Urinary bladder (tissue), 4 donors: ENCODE results near the gene TREX2. TPM values are rescaled to one million over a fixed set of nuclear protein-coding genes. Genes with fewer than 3 reads are reported as not detected.

Experiments
- DNase-seq: peaks from one replicate; pipeline ENCODE4 v3.0.0-alpha.2; 2015; ENCODE audit errors: extremely low spot score
- H3K27ac ChIP-seq: one replicate; pipeline ENCODE4 v1.5.1; 2013; ENCODE audit warnings: low read depth, mild to moderate bottlenecking, moderate library complexity
- H3K36me3 ChIP-seq: one replicate; pipeline ENCODE4 v1.6.1; 2013; ENCODE audit warnings: mild to moderate bottlenecking, moderate library complexity; ENCODE audit not compliant: insufficient read depth
- H3K4me1 ChIP-seq: one replicate; pipeline ENCODE4 v1.6.1; 2013; ENCODE audit warnings: mild to moderate bottlenecking, moderate library complexity; ENCODE audit not compliant: insufficient read depth
- H3K4me3 ChIP-seq: one replicate; pipeline ENCODE4 v1.5.1; 2013; ENCODE audit warnings: low read depth, low read length
- WGBS: extraction: QIAGEN DNeasy Blood & Tissue Kit; methylation state at CpG from one replicate; pipeline ENCODE4 v1.1.7; 2013; 5-methylcytosine and 5-hydroxymethylcytosine counted together
- polyA plus RNA-seq: library from polyadenylated mRNA; stranded (reverse); fragments of 200-250 nt; gene quantifications from one replicate; pipeline ENCODE4 v1.2.3, GENCODE V29; 2013
- total RNA-seq: library from RNA; depleted of rRNA; stranded (reverse); fragments of >200 nt; gene quantifications from one replicate; pipeline ENCODE4 v1.2.3, GENCODE V29; 2014
- donor health status: healthy with polysubstance abuse.
- donor health status: healthy.

TREX2 gene
- total and polyA plus RNA-seq, 2 donors = 0.21 to 0.49 TPM

- Histone ChIP-seq H3K4me1 (no peaks in the 10 kb centered on the region), H3K4me3 (no peak overlapping the region), H3K27ac (no peak overlapping the region), H3K36me3 (peaks cover 2% of the 10 kb centered on the region)
- 91% methylated on average over 18 of the region's 18 CpGs for WGBS
- no peak for DNase-seq
Measured at GRCh38 chrX:153457136-153457825, 11.4 kb upstream of the TREX2 start.

- no peak overlapping the region for H3K4me3 ChIP-seq
- H3K27ac ChIP-seq = no peak overlapping the region
- peaks cover 2% of the 10 kb centered on the region for H3K36me3 ChIP-seq
- H3K4me1 ChIP-seq = no peaks in the 10 kb centered on the region
- DNase-seq = no peak
- 96% methylated on average over 9 of the region's 9 CpGs for WGBS
Measured at GRCh38 chrX:153456704-153457103, 10.8 kb upstream of the TREX2 start.

- 92% methylated on average over 12 of the region's 12 CpGs for WGBS
- no peak overlapping the region for H3K4me3 ChIP-seq
- H3K36me3 ChIP-seq = peaks cover 2% of the 10 kb centered on the region
- no peak overlapping the region for H3K27ac ChIP-seq
- no peaks in the 10 kb centered on the region for H3K4me1 ChIP-seq
- DNase-seq = no peak
Measured at GRCh38 chrX:153456161-153456560, 10.3 kb upstream of the TREX2 start.

- Histone ChIP-seq H3K36me3 (peaks cover 2% of the 10 kb centered on the region), H3K27ac (no peak overlapping the region), H3K4me3 (no peak overlapping the region), H3K4me1 (no peaks in the 10 kb centered on the region)
- no peak for DNase-seq
- 87% methylated on average over 16 of the region's 16 CpGs for WGBS
Measured at GRCh38 chrX:153455571-153455970, 9.7 kb upstream of the TREX2 start.

GRCh38 chrX:153454901-153455550, 9.2 kb upstream of the TREX2 start:
- H3K4me1 ChIP-seq = no peaks in the 10 kb centered on the region
- peaks cover 2% of the 10 kb centered on the region for H3K36me3 ChIP-seq
- H3K27ac ChIP-seq = no peak overlapping the region
- H3K4me3 ChIP-seq = no peak overlapping the region
- 92% methylated on average over 16 of the region's 16 CpGs for WGBS
- no peak for DNase-seq

- Histone ChIP-seq H3K36me3 (peaks cover 4% of the 10 kb centered on the region), H3K4me1 (no peaks in the 10 kb centered on the region), H3K4me3 (no peak overlapping the region), H3K27ac (no peak overlapping the region)
- 94% methylated on average over 8 of the region's 8 CpGs for WGBS
- DNase-seq = no peak
Measured at GRCh38 chrX:153450949-153451277, 5.1 kb upstream of the TREX2 start.

GRCh38 chrX:153450114-153450948, 4.5 kb upstream of the TREX2 start:
- H3K36me3 ChIP-seq = peaks cover 4% of the 10 kb centered on the region

GRCh38 chrX:153449368-153450113, 3.7 kb upstream of the TREX2 start:
- WGBS = 89% methylated on average over 15 of the region's 15 CpGs
- Histone ChIP-seq H3K4me3 (no peak overlapping the region), H3K4me1 (no peaks in the 10 kb centered on the region), H3K27ac (no peak overlapping the region), H3K36me3 (peaks cover 4% of the 10 kb centered on the region)
- no peak for DNase-seq

More at GRCh38 chrX:153450114-153450948, 4.5 kb upstream of the TREX2 start:
- no peak overlapping the region for H3K27ac ChIP-seq
- 94% methylated on average over 26 of the region's 26 CpGs for WGBS
- DNase-seq = no peak
- H3K4me1 ChIP-seq = no peaks in the 10 kb centered on the region
- no peak overlapping the region for H3K4me3 ChIP-seq

- no peak for DNase-seq
- no peak overlapping the region for H3K27ac ChIP-seq
- H3K36me3 ChIP-seq = peaks cover 3% of the 10 kb centered on the region
- WGBS = 94% methylated on average over 21 of the region's 21 CpGs
- H3K4me3 ChIP-seq = no peak overlapping the region
- no peaks in the 10 kb centered on the region for H3K4me1 ChIP-seq
Measured at GRCh38 chrX:153448556-153449367, 2.9 kb upstream of the TREX2 start.

- 88% methylated on average over 8 of the region's 8 CpGs for WGBS
- Histone ChIP-seq H3K4me3 (no peak overlapping the region), H3K36me3 (peaks cover 3% of the 10 kb centered on the region), H3K27ac (no peak overlapping the region), H3K4me1 (no peaks in the 10 kb centered on the region)
- no peak for DNase-seq
Measured at GRCh38 chrX:153447581-153447960, 1.7 kb upstream of the TREX2 start.

- H3K4me3 ChIP-seq = no peak overlapping the region
- no peak for DNase-seq
- no peaks in the 10 kb centered on the region for H3K4me1 ChIP-seq
- peaks cover 3% of the 10 kb centered on the region for H3K36me3 ChIP-seq
- no peak overlapping the region for H3K27ac ChIP-seq
- WGBS = 95% methylated on average over 17 of the region's 17 CpGs
Measured at GRCh38 chrX:153446950-153447580, 1.2 kb upstream of the TREX2 start.

- WGBS = 61% methylated on average over 10 of the region's 10 CpGs
- no peak overlapping the region for H3K27ac ChIP-seq
- H3K4me1 ChIP-seq = no peaks in the 10 kb centered on the region
- no peak overlapping the region for H3K4me3 ChIP-seq
- DNase-seq = no peak
- peaks cover 3% of the 10 kb centered on the region for H3K36me3 ChIP-seq
Measured at GRCh38 chrX:153446636-153446936, 730 bp upstream of the TREX2 start.
